NCI-H1105 (cell line): ENCODE data around the gene LRP1B.
"Not testable (repeated sequence)": the region's sequence is repeated elsewhere in the genome, so short reads cannot be mapped to it uniquely, and the experiment has no call there.

Source experiments
- DNase-seq: peaks from one replicate; lab custom pipeline; 2025; lab: John Stamatoyannopoulos, UW

LRP1B gene

GRCh38 chr2:140698636-140699035 lies 1432.2 kb downstream of the LRP1B start:
- no peak for DNase-seq

GRCh38 chr2:140696449-140696848 lies 1434.4 kb downstream of the LRP1B start:
- no peak for DNase-seq

GRCh38 chr2:140695155-140695554 lies 1435.7 kb downstream of the LRP1B start:
- no peak for DNase-seq

- no peak for DNase-seq
Observed at GRCh38 chr2:140687825-140688224, 1443.0 kb downstream of the LRP1B start.

GRCh38 chr2:140683658-140684057 lies 1447.2 kb downstream of the LRP1B start:
- no peak for DNase-seq

GRCh38 chr2:140680862-140681261 lies 1450.0 kb downstream of the LRP1B start:
- DNase-seq = no peak

- DNase-seq = no peak
Observed at GRCh38 chr2:140679752-140680151, 1451.1 kb downstream of the LRP1B start.

GRCh38 chr2:140669911-140670310 lies 1460.9 kb downstream of the LRP1B start:
- DNase-seq = no peak

- no peak for DNase-seq
Observed at GRCh38 chr2:140667203-140667602, 1463.6 kb downstream of the LRP1B start.

- DNase-seq = no peak
Observed at GRCh38 chr2:140662504-140662903, 1468.3 kb downstream of the LRP1B start.

GRCh38 chr2:140658760-140659692 lies 1471.8 kb downstream of the LRP1B start:
- no peak for DNase-seq

- DNase-seq = no peak
Observed at GRCh38 chr2:140657657-140658056, 1473.2 kb downstream of the LRP1B start.

- DNase-seq = no peak
Observed at GRCh38 chr2:140654565-140654964, 1476.3 kb downstream of the LRP1B start.

GRCh38 chr2:140650825-140651224 lies 1480.0 kb downstream of the LRP1B start:
- DNase-seq = no peak

GRCh38 chr2:140650134-140650533 lies 1480.7 kb downstream of the LRP1B start:
- DNase-seq = not testable (repeated sequence)

- DNase-seq = no peak
Observed at GRCh38 chr2:140648393-140648792, 1482.4 kb downstream of the LRP1B start.

GRCh38 chr2:140643761-140644187 lies 1487.0 kb downstream of the LRP1B start:
- DNase-seq = no peak

- no peak for DNase-seq
Observed at GRCh38 chr2:140641163-140641562, 1489.7 kb downstream of the LRP1B start.

GRCh38 chr2:140639628-140640027 lies 1491.2 kb downstream of the LRP1B start:
- no peak for DNase-seq

- DNase-seq = no peak
Observed at GRCh38 chr2:140630557-140630956, 1500.3 kb downstream of the LRP1B start.

GRCh38 chr2:140627885-140628284 lies 1502.9 kb downstream of the LRP1B start:
- no peak for DNase-seq

- DNase-seq = no peak
Observed at GRCh38 chr2:140627136-140627535, 1503.7 kb downstream of the LRP1B start.

- DNase-seq = no peak
Observed at GRCh38 chr2:140624200-140624599, 1506.6 kb downstream of the LRP1B start.
